Fibroblast of villous mesenchyme (primary cell): ENCODE data around the gene SIAH3. TPM values are rescaled to one million over a fixed set of nuclear protein-coding genes. Genes with fewer than 3 reads are reported as not detected.
A peak's percentile ranks its signal among the peaks of the same experiment; 100 is the strongest.

ENCODE experiments used
- DNase-seq: peaks from one replicate; pipeline ENCODE4 v3.0.0-alpha.2; 2010; ENCODE audit warnings: low read depth
- H3K4me3 ChIP-seq: 2 replicates; pipeline ENCODE4 v1.5.1; 2011; ENCODE audit warnings: low read depth, mild to moderate bottlenecking, low read length
- total RNA-seq: library from RNA; depleted of rRNA; stranded (reverse); fragments of >200 nt; gene quantifications from 2 replicates; pipeline ENCODE4 v1.2.3, GENCODE V29; 2012
- TF ChIP-seq, protein P1 (sequence below): IDR thresholded peaks from 2 replicates; pipeline ENCODE4 v1.5.1; 2012; ENCODE audit warnings: low read depth, mild to moderate bottlenecking, low read length; ENCODE audit not compliant: insufficient read depth

Gene SIAH3
- total RNA-seq, 1 donor: under 0.01 TPM

DNA sequence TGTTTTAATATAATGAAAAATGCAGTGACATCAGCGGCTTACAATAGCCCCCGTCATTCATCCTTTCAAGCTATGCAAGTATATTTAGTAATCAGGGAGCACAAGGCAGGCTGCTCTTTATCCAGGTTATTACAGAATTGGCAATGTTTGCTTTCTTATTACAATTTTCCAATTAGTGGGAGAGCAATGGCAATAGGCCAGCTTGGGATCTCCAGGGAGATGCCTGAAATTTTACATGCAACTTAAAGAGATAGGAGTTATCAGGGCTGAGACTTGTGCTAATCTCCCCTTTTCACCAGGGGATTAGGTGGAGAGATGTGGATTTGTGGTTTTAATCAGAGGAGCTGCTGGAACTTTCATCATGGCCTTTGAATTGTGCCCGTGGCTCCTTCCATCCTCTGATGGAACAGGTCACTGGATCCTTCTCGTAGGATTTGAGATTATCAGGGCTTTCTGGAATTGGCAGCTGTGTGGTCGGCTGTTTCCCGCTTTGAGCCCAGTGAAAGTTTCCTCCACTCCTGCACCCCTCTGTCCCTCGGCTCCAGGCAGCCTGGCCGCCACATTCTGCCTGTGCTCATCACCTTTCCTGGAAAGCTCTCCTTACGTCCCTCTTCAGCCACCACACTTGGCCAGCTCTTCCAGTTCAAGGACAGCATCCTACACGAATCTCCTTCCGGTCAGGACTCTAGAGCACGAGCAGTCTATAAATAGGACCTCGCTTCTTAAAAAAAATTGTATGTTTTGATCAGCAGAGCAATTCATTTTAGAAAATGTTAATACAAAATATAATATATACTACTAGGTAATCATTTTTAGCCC, 102.4 kb downstream of the SIAH3 start:
- TF ChIP-seq, protein P1, sequence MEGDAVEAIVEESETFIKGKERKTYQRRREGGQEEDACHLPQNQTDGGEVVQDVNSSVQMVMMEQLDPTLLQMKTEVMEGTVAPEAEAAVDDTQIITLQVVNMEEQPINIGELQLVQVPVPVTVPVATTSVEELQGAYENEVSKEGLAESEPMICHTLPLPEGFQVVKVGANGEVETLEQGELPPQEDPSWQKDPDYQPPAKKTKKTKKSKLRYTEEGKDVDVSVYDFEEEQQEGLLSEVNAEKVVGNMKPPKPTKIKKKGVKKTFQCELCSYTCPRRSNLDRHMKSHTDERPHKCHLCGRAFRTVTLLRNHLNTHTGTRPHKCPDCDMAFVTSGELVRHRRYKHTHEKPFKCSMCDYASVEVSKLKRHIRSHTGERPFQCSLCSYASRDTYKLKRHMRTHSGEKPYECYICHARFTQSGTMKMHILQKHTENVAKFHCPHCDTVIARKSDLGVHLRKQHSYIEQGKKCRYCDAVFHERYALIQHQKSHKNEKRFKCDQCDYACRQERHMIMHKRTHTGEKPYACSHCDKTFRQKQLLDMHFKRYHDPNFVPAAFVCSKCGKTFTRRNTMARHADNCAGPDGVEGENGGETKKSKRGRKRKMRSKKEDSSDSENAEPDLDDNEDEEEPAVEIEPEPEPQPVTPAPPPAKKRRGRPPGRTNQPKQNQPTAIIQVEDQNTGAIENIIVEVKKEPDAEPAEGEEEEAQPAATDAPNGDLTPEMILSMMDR: no peak
- peak; percentile 12 for DNase-seq
- no peak overlapping the region for H3K4me3 ChIP-seq

DNA sequence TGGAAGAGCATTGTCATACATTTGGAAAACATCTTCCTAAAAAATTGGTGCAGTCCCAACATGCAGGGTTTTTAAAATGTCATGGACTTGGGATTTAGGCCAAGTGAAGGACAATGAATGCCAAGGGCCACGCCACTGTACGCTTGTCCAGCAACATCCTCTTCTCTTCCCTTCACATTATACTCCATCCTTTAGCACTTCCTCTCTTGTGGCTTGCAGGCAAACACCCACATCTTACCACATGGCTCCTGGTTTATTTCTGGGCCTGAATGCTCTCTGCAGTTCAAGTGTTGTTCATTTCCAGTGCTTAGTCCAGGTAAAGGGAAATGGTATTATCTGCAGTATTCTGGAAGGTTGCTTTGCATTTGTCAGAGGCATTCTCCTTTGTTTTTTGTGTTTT, 104.5 kb downstream of the SIAH3 start:
- TF ChIP-seq, protein P1: no peak
- no peak for DNase-seq
- H3K4me3 ChIP-seq: no peak overlapping the region

DNA sequence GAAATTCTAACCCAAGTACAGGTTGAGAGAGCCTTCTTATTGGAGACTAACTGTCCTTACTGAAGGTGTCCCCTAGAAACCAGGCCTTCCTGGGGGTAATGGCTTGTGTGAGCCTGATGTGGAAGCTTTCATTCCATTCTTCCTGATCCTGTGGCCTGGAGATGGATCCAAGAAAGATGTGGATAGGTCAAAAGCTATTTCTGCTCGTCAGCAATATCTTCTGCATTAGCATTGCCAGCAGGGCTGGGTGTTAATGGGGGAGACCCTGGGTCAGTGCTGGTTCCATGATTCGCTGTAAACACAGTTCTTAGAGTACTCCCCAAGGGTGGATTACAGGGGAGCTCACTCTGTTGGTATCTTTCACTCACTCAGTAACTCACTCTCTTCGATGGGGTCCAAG, 106.6 kb downstream of the SIAH3 start:
- no peak overlapping the region for H3K4me3 ChIP-seq
- no peak for DNase-seq
- TF ChIP-seq, protein P1: no peak

DNA sequence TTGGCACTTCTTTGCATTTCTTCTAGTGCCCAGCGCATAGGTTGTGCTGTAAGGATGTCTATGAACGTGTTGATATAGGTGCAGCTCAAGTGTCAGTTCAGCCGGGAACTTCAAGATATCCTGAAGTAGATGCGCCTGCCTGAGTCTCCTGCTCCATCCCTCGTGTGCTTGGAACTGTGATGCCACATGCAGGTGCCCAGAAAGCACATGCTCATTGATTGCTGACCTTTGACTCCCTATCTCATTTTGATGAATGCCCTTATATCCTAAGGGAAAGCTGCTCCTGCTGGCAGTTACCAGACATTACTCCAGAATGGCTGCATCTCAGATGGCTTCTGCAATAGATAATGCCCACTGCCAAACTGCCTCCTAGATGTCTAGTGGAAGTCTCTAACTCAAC, 108.6 kb downstream of the SIAH3 start:
- no peak overlapping the region for H3K4me3 ChIP-seq
- TF ChIP-seq, protein P1: no peak
- no peak for DNase-seq

DNA sequence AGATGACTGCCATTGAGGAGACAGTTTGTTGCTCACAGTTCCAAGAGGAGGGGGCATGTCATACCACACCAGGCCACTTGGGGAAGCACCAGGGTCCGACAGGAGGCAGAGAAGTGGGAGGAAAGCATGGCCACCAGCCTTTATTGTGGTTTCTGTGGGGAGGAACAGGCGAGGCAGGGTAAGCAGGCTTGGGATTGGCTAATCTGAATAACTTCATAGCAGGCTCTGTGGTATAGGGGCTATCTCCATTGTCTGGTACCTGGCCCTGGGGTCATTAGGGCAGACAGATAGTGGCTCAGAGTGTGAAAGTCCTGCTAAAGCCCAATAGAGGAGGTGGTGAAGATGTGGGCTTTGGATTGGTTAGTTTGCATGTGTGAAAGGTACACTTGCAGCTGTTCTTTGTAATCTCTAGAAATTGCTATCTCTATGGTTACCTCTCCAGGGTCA, 114.0 kb downstream of the SIAH3 start:
- TF ChIP-seq, protein P1: peak; percentile 24
- no peak for DNase-seq
- H3K4me3 ChIP-seq: no peak overlapping the region

DNA sequence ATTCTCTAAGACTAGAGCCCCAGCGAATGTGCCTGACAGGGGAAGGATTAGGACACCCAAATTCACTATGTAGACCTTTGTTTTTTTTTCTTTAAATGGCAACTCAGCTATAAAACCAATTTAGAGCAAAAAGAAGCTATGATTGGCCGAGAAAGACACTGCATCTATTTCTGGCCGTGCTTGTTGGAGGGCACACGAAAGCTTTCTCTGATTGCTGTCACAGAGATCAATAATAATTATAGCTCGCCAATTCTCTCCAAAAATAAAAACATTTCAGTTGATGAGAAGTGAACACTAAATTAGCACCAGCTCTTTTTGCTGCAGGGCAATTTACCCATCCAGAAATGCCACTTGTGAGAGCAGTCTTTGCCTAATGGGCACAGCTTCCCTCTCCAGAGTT, 118.2 kb downstream of the SIAH3 start:
- H3K4me3 ChIP-seq: no peak overlapping the region
- TF ChIP-seq, protein P1: no peak
- DNase-seq: no peak
